IPS-18a (cell line): Measurements from ENCODE around the gene DNAH2.

ENCODE experiments used
- H3K27ac ChIP-seq: one replicate; pipeline ENCODE4 v1.5.1; 2013; ENCODE audit warnings: low read length
- H3K27me3 ChIP-seq: one replicate; pipeline ENCODE4 v1.6.1; 2013; ENCODE audit warnings: mild to moderate bottlenecking, low read length; ENCODE audit not compliant: control insufficient read depth, insufficient read depth
- H3K36me3 ChIP-seq: one replicate; pipeline ENCODE4 v1.6.1; 2013; ENCODE audit warnings: low read depth, low read length; ENCODE audit not compliant: control insufficient read depth
- H3K4me1 ChIP-seq: one replicate; pipeline ENCODE4 v1.6.1; 2013; ENCODE audit warnings: low read depth, low read length; ENCODE audit not compliant: control insufficient read depth
- H3K4me3 ChIP-seq: one replicate; pipeline ENCODE4 v1.5.1; 2013; ENCODE audit warnings: low read length
- H3K9ac ChIP-seq: one replicate; pipeline ENCODE4 v1.6.1; 2013; ENCODE audit warnings: mild to moderate bottlenecking, low read length, moderate library complexity
- H3K9me3 ChIP-seq: one replicate; pipeline ENCODE4 v1.6.1; 2013; ENCODE audit warnings: low read depth, low read length; ENCODE audit not compliant: control insufficient read depth

The DNAH2 gene

GRCh38 chr17:7705269-7706255 is 12.0 kb upstream of the DNAH2 start:
- Histone ChIP-seq H3K4me1 (peaks cover 24% of the 10 kb centered on the region), H3K9me3 (no peaks in the 10 kb centered on the region), H3K9ac (peak overlapping the region; percentile 45), H3K4me3 (peak overlapping the region; percentile 62), H3K27ac (no peak overlapping the region), H3K36me3 (peaks cover 8% of the 10 kb centered on the region), H3K27me3 (peaks cover 23% of the 10 kb centered on the region)

DNA sequence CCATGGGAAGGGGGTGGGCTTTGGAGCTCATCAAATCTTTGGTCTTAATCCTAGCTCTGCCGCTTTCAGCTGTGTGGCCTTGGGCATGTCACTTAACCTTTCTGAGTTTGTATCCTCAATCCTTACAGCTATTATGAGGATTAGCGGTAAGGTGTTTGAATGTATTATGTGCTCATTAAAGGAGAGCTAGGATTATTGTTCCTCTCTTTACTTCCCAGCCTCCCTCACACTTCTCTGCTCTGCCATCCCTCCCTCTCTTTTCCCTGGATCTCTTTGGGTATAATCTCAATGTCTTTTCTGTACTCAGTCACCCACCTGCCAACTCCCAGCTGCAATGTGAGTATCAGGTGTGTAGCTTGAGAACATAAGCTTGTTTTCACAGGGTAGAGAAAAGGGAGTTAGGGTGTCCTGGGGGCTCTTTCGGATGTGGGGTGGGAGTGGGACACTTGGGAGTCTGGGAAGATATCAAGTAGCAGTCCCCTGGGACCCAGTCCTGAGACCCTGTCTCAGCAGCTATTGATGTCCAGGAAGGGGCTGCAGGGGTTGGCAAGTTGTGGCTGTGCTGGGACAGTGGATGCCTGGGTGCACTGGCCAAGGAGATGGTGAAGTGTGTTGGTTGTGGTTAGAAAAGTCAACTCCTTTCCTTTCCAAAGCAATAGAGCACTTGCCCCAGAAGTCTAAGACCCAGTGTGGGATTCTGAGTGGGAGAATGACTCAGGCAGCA is 10.8 kb upstream of the DNAH2 start:
- peak overlapping the region; percentile 62 for H3K4me3 ChIP-seq
- no peaks in the 10 kb centered on the region for H3K9me3 ChIP-seq
- peaks cover 27% of the 10 kb centered on the region for H3K27me3 ChIP-seq
- H3K4me1 ChIP-seq = peaks cover 31% of the 10 kb centered on the region
- no peak overlapping the region for H3K9ac ChIP-seq
- no peak overlapping the region for H3K27ac ChIP-seq
- peaks cover 3% of the 10 kb centered on the region for H3K36me3 ChIP-seq

- Histone ChIP-seq H3K4me3 (no peak overlapping the region), H3K36me3 (no peaks in the 10 kb centered on the region), H3K9ac (no peak overlapping the region), H3K9me3 (no peaks in the 10 kb centered on the region), H3K4me1 (peaks cover 38% of the 10 kb centered on the region), H3K27me3 (peaks cover 30% of the 10 kb centered on the region), H3K27ac (no peak overlapping the region)
These were observed 10.1 kb upstream of the DNAH2 start for GRCh38 chr17:7707446-7707845.

- Histone ChIP-seq H3K4me1 (peaks cover 39% of the 10 kb centered on the region), H3K9ac (no peak overlapping the region), H3K27me3 (peaks cover 30% of the 10 kb centered on the region), H3K36me3 (no peaks in the 10 kb centered on the region), H3K27ac (no peak overlapping the region), H3K9me3 (no peaks in the 10 kb centered on the region), H3K4me3 (no peak overlapping the region)
These were observed 9.4 kb upstream of the DNAH2 start for GRCh38 chr17:7707858-7708750.

- H3K4me1 ChIP-seq = peaks cover 32% of the 10 kb centered on the region
- H3K27ac ChIP-seq = no peak overlapping the region
- peaks cover 25% of the 10 kb centered on the region for H3K27me3 ChIP-seq
These were observed 8.5 kb upstream of the DNAH2 start for GRCh38 chr17:7709031-7709430.

DNA sequence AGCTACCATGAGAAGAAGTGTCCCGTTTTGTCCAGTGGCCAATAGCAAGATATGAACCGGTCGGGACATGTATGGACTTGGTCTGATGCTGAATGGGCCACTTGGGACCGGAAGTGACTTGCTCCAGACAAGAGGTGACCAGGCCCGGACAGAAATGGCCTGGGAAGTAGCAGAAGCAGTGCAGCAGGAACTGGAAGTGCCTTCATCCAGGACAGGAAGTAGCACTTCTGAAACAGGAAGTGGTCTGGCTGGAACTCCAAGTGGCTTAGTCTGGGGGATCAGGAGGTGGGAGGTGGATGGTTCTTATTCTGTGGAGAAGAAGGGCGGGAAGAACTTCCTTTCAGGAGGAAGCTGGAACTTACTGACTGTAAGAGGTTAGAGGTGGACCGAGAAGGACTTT is 7.2 kb upstream of the DNAH2 start:
- Histone ChIP-seq H3K9ac (no peak overlapping the region), H3K36me3 (no peaks in the 10 kb centered on the region), H3K27ac (no peak overlapping the region), H3K4me1 (peaks cover 25% of the 10 kb centered on the region), H3K27me3 (peaks cover 20% of the 10 kb centered on the region), H3K4me3 (no peak overlapping the region), H3K9me3 (no peaks in the 10 kb centered on the region)

More at GRCh38 chr17:7709031-7709430, 8.5 kb upstream of the DNAH2 start:
- Histone ChIP-seq H3K9ac (no peak overlapping the region), H3K36me3 (no peaks in the 10 kb centered on the region), H3K4me3 (no peak overlapping the region), H3K9me3 (no peaks in the 10 kb centered on the region)

DNA sequence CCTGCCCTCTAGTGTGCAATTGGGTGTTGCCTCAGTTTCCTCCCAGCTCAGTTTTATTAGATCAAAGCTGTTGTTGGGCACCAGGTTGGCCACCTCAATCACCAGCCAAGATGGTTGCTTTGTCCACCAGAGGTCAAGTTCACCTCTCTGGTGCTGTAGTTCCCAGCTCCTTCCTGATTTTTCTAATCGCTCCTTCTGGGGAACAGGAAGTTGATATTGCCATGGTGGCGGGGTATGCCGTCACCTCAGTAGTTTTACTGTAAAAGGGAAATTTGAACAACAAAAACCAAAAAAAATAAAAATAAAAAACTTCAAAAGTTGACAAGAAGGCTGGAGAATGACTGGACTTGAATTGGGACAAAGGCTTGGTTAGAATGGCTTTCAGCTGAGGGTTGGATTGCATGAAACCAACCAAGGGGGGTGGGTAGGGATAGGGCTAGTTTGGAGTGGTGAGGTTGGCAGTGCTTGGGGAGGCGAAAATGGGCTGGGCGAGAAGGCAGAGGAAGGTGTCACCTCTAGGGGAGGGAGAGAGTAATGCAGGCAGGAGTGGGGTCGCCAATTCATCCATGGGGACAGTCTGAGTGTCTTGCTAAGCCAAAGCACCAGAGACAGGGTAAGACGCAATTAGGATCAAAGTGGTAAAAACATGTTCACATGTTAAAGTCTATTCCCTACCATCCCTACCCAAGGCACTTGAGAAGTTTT is 6.3 kb upstream of the DNAH2 start:
- Histone ChIP-seq H3K36me3 (no peaks in the 10 kb centered on the region), H3K9me3 (no peaks in the 10 kb centered on the region), H3K4me1 (peaks cover 24% of the 10 kb centered on the region), H3K27ac (no peak overlapping the region), H3K4me3 (no peak overlapping the region), H3K27me3 (peaks cover 13% of the 10 kb centered on the region), H3K9ac (no peak overlapping the region)

DNA sequence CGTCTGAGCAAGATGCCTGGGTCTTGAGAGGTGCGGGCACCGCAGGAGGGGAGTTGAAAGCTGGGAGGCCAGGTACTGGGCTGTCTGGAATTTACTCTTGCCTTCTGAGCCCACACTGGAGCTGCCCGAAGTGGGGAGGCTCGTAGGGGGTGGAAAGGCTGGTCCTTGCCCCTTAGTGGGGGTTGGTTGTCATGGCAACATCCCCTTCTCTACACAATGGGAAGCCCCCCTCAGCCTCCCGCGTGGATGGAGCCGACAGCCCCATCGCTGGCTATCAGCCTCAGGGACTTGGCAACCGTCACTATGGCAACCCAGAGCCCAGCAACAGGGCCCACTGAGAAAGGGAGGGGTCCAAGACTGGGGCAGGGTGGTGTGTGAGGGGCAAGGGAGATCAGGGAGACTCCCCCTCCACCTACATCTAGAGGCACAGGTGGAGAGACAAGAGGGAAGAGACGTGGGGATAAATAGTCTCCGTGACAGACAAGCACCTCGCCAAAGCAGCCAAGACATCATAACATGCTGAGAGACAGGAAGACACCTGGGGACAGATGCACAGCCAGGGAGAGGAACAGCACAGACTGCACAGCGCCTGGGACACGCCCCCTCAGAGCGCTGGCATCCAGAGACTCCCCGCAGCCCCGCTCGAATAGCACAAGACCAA is 5.3 kb upstream of the DNAH2 start:
- Histone ChIP-seq H3K4me1 (peaks cover 26% of the 10 kb centered on the region), H3K9ac (no peak overlapping the region), H3K27me3 (peaks cover 7% of the 10 kb centered on the region), H3K4me3 (no peak overlapping the region), H3K9me3 (no peaks in the 10 kb centered on the region), H3K36me3 (no peaks in the 10 kb centered on the region), H3K27ac (no peak overlapping the region)

DNA sequence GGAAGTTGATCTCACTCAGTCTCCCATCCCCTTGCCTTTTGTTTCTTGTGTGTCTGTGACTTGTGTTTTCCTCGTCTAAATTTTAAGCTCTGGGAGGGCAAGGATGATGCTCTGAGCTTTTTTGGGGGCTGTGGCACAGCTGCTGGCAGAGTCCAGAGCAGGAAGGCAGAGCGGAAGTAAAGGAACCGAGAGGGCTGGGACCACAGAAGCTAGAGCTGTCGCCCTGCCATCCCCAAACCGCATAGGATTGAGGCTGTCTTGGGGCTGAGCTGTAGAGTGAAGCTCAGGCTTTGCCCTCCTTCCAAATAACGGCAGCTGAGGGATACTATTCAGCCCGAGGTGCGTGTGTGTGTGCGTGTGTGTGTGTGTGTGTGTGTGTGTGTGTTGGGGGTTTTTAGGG is 3.8 kb upstream of the DNAH2 start:
- Histone ChIP-seq H3K27ac (no peak overlapping the region), H3K9ac (no peak overlapping the region), H3K4me1 (peaks cover 32% of the 10 kb centered on the region), H3K27me3 (peaks cover 18% of the 10 kb centered on the region), H3K36me3 (no peaks in the 10 kb centered on the region), H3K4me3 (no peak overlapping the region), H3K9me3 (no peaks in the 10 kb centered on the region)

DNA sequence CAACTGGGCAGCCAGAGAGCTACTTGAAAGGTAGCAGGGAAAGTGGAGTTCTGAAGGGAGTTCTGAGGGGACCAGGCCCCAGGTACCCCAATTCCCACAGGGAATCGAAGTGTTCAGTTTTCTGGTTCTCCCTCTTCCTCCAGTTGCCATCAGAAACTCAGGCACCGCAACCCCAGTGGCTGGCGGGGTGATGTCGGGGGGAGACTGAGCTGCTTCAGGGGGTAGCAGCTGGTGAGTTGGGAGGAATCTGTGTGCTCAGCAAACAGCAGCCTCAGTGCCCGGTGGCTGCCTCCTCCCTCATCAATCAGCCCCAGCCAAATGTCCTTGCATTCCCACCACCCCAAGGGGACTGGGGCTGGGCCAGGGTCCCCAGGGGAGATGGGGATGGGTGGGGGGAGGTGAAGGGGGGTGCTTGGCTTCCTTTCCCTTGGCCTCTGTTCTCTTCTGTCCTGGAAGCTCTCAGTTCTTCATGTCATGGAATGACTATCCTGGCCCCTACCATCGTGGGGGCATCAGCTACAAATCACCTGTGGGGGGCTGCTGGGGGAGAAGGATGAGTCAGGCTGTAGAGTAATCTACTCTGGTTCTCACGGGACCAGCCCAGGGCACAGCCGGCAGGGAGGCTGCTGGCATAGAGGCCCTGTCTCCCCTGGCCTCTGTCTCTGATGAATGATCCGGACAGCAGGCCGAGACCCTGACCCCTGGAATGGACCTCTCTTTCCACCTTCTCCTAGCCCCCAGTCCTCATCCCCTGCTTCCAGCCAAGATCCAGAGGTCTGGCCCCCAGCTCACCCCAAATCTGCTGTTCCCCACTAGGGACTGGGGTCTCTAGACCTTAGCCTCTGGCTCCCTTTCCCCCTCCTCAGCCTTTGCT is 2.6 kb upstream of the DNAH2 start:
- Histone ChIP-seq H3K4me1 (peaks cover 32% of the 10 kb centered on the region), H3K9ac (no peak overlapping the region), H3K9me3 (no peaks in the 10 kb centered on the region), H3K27me3 (peaks cover 27% of the 10 kb centered on the region), H3K27ac (no peak overlapping the region), H3K4me3 (no peak overlapping the region), H3K36me3 (no peaks in the 10 kb centered on the region)
